ES-I3 (cell line): ENCODE measurements around the gene IGF2BP2.
"Not testable (repeated sequence)": the region's sequence is repeated elsewhere in the genome, so short reads cannot be mapped to it uniquely, and the experiment has no call there.

Experiments used
- H3K36me3 ChIP-seq: 2 replicates; pipeline ENCODE4 v1.6.1; 2013; ENCODE audit warnings: mild to moderate bottlenecking, low read length, control low read depth, moderate library complexity; ENCODE audit not compliant: insufficient read depth
- H3K4me1 ChIP-seq: 2 replicates; pipeline ENCODE4 v1.6.1; 2013; ENCODE audit warnings: mild to moderate bottlenecking, control low read depth, low read length; ENCODE audit not compliant: insufficient read depth
- H3K9ac ChIP-seq: 2 replicates; pipeline ENCODE4 v1.6.1; 2013; ENCODE audit warnings: low read depth, mild to moderate bottlenecking, low read length, moderate library complexity
- H3K9me3 ChIP-seq: 2 replicates; pipeline ENCODE4 v1.6.1; 2013; ENCODE audit warnings: mild to moderate bottlenecking, low read length, moderate library complexity; ENCODE audit not compliant: control insufficient read depth, insufficient read depth

Gene IGF2BP2

DNA sequence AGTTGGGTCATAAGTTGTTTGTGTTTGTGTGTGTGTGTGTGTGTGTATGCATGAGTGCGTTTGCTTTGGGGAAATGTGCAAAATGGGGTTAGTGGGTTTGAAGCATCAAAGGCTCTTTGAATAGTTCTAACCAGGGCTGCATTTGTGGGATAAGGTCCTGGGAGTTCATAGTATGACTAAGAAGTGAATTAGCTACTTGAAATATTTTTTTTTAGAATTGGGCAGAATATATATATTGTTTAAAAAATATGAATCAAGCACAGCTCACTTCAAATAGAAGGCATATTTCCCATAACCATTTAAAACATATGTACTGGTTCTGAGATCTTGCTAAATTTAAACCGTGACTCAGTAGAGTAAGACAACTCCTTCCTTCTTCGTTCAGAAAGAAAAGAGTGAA, 43.1 kb downstream of the IGF2BP2 start:
- Histone ChIP-seq H3K9ac (no peak overlapping the region), H3K36me3 (peaks cover 4% of the 10 kb centered on the region; the same call in 1 of the 2 replicates), H3K9me3 (no peaks in the 10 kb centered on the region), H3K4me1 (peaks cover 77% of the 10 kb centered on the region)

GRCh38 chr3:185779461-185779860, 45.4 kb downstream of the IGF2BP2 start:
- H3K4me1 ChIP-seq = peaks cover 60% of the 10 kb centered on the region
- no peak overlapping the region for H3K9ac ChIP-seq
- no peaks in the 10 kb centered on the region for H3K9me3 ChIP-seq
- H3K36me3 ChIP-seq = peaks cover 1% of the 10 kb centered on the region; the same call in 1 of the 2 replicates

GRCh38 chr3:185778821-185779220, 46.0 kb downstream of the IGF2BP2 start:
- Histone ChIP-seq H3K36me3 (no peaks in the 10 kb centered on the region; the same call in 1 of the 2 replicates), H3K9me3 (no peaks in the 10 kb centered on the region), H3K4me1 (peaks cover 60% of the 10 kb centered on the region), H3K9ac (no peak overlapping the region)

DNA sequence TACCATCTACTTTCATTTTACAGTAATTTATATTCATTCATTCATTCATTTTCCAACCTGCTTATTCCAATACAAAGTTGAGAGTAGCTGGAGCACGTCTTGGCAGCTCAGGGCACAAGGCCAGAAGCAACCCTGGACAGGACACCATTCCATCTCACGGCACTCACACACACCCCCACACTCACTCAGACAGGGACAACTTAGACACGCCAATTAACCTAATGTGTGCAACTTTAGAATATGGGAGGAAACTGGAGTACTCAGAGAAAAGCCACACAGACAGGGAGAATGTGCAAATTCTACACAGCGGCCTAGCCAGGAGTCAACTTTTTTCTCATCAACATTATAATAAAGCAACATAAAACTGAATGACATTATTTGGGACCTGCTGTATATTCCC, 46.7 kb downstream of the IGF2BP2 start:
- Histone ChIP-seq H3K36me3 (no peaks in the 10 kb centered on the region; the same call in 1 of the 2 replicates), H3K4me1 (peaks cover 61% of the 10 kb centered on the region), H3K9me3 (no peaks in the 10 kb centered on the region), H3K9ac (no peak overlapping the region)

- H3K4me1 ChIP-seq = peaks cover 31% of the 10 kb centered on the region
- no peaks in the 10 kb centered on the region for H3K9me3 ChIP-seq
- no peak overlapping the region for H3K9ac ChIP-seq
- H3K36me3 ChIP-seq = no peaks in the 10 kb centered on the region
These were observed 54.7 kb downstream of the IGF2BP2 start for GRCh38 chr3:185770109-185770508.

DNA sequence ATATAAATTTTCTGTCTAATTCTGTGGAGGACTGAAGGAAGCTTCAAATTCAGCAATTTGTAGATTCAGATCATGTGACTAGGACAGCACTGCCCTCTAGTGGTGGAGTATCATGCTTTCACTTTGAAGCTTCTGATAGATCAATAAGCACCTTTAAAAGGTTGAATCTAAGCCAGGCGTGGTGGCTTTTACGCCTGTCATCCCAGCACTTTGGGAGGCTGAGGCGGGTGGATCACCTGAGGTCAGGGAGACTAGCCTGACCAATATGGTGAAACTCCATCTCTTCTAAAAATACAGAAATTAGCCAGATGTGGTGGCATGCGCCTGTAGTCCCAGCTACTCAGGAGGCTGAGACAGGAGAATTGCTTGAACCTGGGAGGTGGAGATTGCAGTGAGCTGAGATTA, 56.3 kb downstream of the IGF2BP2 start:
- peaks cover 38% of the 10 kb centered on the region for H3K4me1 ChIP-seq
- not testable (repeated sequence) for H3K36me3 ChIP-seq, H3K9ac ChIP-seq, H3K9me3 ChIP-seq

GRCh38 chr3:185767002-185767688, 57.7 kb downstream of the IGF2BP2 start:
- no peaks in the 10 kb centered on the region for H3K9me3 ChIP-seq
- no peaks in the 10 kb centered on the region for H3K36me3 ChIP-seq

DNA sequence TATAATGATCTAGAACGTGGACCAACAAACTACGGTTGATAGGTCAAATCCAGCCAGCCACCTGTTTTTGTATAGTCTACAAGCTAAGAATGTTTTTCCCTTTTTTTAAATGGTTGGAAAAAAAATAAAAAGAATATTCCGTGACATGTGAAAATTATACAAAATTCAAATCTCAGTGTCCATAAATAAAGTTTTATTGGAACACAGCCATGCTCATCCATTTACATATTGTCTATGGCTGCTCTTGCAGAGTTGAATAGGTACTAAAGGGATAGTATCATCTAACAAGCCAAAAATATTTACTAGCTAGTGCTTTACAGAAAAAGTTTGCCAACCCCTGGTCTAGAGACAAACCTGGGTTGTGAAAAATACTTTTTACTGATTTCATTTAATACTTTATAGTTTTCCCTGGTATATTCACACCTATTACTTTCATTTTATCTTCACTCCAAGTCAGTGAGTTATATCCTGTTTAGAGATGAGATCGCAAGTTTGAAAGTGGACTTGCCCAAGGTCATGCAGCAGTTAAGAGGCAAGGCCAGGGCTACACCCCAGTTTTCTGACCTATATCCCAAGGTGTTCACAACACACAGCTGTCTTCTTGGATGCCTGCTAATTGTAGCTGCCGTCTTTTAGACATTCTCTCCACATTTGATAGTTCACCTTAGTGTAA, 58.4 kb downstream of the IGF2BP2 start:
- H3K9ac ChIP-seq = no peak overlapping the region
- H3K9me3 ChIP-seq = no peaks in the 10 kb centered on the region
- no peaks in the 10 kb centered on the region for H3K36me3 ChIP-seq
- H3K4me1 ChIP-seq = peaks cover 35% of the 10 kb centered on the region

More at GRCh38 chr3:185767002-185767688, 57.7 kb downstream of the IGF2BP2 start:
- peaks cover 36% of the 10 kb centered on the region for H3K4me1 ChIP-seq
- no peak overlapping the region for H3K9ac ChIP-seq

DNA sequence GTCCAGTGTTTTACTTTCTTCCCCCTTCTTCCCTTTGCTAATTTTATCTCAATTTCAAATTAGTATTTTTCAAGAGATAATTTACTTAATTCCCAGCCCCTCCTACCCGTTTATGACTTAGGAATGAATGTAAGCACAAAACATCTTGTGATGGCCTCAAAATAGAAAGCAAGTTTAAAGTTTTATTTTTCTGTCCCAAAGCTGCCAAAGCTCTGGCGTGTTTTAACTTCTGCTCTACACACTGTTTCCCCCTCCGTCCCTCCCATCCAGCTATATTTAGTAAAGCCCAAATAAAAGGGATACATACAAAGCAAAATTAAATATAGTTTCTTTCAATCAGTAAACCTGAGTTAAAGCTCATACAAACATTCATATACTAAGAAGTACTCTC, 59.9 kb downstream of the IGF2BP2 start:
- Histone ChIP-seq H3K4me1 (peaks cover 42% of the 10 kb centered on the region), H3K9me3 (no peaks in the 10 kb centered on the region), H3K36me3 (no peaks in the 10 kb centered on the region; the same call in 1 of the 2 replicates), H3K9ac (no peak overlapping the region)

- Histone ChIP-seq H3K36me3 (no peaks in the 10 kb centered on the region; the same call in 1 of the 2 replicates), H3K9me3 (no peaks in the 10 kb centered on the region), H3K9ac (no peak overlapping the region), H3K4me1 (peaks cover 41% of the 10 kb centered on the region)
These were observed 60.5 kb downstream of the IGF2BP2 start for GRCh38 chr3:185764163-185764979.

GRCh38 chr3:185763347-185764005, 61.4 kb downstream of the IGF2BP2 start:
- H3K9me3 ChIP-seq = no peaks in the 10 kb centered on the region
- H3K4me1 ChIP-seq = peaks cover 47% of the 10 kb centered on the region
- H3K36me3 ChIP-seq = peaks cover 2% of the 10 kb centered on the region
- H3K9ac ChIP-seq = no peak overlapping the region

GRCh38 chr3:185760550-185760949, 64.3 kb downstream of the IGF2BP2 start:
- H3K36me3 ChIP-seq = peaks cover 17% of the 10 kb centered on the region
- peaks cover 13% of the 10 kb centered on the region for H3K9me3 ChIP-seq
- no peak overlapping the region for H3K9ac ChIP-seq
- H3K4me1 ChIP-seq = peaks cover 38% of the 10 kb centered on the region

- Histone ChIP-seq H3K36me3 (peaks cover 18% of the 10 kb centered on the region), H3K4me1 (peaks cover 40% of the 10 kb centered on the region), H3K9me3 (peaks cover 17% of the 10 kb centered on the region), H3K9ac (no peak overlapping the region)
These were observed 64.8 kb downstream of the IGF2BP2 start for GRCh38 chr3:185760088-185760487.

GRCh38 chr3:185759512-185759911, 65.3 kb downstream of the IGF2BP2 start:
- H3K9ac ChIP-seq = no peak overlapping the region
- H3K36me3 ChIP-seq = peaks cover 20% of the 10 kb centered on the region
- H3K4me1 ChIP-seq = peaks cover 36% of the 10 kb centered on the region
- peaks cover 18% of the 10 kb centered on the region for H3K9me3 ChIP-seq
